ENCODE results near the gene RAB1B. TPM values are rescaled to one million over a fixed set of nuclear protein-coding genes. Genes with fewer than 3 reads are reported as not detected.

RAB1B gene
- total and polyA plus RNA-seq, 9 donors = 54.6 to 140 (median 119) TPM

DNA sequence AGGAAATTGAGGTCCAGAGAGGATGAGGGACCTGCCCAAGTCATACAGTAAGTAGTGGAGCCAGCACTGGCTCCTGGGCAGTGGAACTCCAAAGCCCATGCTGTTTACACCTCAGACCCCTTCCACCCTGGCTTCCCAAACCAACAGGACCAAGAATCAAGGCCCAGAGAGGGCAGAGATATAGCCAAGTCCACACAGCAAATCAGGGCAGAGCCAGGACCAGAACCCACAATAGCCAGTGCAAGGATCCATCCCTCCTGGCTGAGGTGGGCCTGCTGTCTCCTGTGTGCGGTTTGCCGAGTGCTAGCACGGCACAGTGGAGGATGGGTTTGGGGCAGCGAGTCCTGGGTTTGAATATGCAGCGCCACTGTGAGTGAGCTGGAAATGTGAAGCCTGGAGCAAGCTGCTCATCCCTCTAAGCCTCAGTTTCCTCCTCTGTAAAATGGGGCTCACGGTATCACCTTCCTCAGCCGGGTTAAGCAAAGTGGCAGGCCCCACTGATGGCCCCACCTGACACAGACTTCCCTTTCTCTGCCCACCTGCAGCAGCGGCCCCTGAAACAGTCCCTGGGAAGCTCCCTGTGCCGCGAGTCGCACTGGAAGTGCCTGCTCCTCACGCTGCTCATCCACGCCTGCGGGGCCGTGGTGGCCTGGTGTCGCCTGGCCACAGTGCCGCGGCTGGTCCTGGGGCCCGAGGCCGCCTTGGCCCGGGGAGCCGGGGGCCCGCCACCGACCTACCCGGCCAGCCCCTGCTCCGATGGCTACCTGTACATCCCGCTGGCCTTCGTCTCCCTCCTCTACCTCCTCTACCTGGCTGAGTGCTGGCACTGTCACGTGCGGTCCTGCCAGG lies 25.6 kb downstream of the RAB1B start:
- Histone ChIP-seq H3K4me3 (no peak overlapping the region), H3K9me3 (no peaks in the 10 kb centered on the region), H3K36me3 (no peaks in the 10 kb centered on the region), H3K27me3 (no peaks in the 10 kb centered on the region), H3K4me1 (ENCODE audit: insufficient read depth) (peaks cover 8% of the 10 kb centered on the region), H3K27ac (no peak overlapping the region)
- TF ChIP-seq POLR2A (IDR thresholded peaks at IDR 0.05) = no peak
- TF ChIP-seq, protein P1, sequence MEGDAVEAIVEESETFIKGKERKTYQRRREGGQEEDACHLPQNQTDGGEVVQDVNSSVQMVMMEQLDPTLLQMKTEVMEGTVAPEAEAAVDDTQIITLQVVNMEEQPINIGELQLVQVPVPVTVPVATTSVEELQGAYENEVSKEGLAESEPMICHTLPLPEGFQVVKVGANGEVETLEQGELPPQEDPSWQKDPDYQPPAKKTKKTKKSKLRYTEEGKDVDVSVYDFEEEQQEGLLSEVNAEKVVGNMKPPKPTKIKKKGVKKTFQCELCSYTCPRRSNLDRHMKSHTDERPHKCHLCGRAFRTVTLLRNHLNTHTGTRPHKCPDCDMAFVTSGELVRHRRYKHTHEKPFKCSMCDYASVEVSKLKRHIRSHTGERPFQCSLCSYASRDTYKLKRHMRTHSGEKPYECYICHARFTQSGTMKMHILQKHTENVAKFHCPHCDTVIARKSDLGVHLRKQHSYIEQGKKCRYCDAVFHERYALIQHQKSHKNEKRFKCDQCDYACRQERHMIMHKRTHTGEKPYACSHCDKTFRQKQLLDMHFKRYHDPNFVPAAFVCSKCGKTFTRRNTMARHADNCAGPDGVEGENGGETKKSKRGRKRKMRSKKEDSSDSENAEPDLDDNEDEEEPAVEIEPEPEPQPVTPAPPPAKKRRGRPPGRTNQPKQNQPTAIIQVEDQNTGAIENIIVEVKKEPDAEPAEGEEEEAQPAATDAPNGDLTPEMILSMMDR (IDR thresholded peaks at IDR 0.05) = no peak
- no peak for TF ChIP-seq EP300 (IDR thresholded peaks at IDR 0.05)
- WGBS, 3 donors = 76 to 89% (median 87%) methylated on average over 29 to 30 of the region's 30 CpGs
- intact Hi-C loops (cut with DNase I) = no loop called here
- peak in 1 of 5 donors; percentile 17 for DNase-seq

DNA sequence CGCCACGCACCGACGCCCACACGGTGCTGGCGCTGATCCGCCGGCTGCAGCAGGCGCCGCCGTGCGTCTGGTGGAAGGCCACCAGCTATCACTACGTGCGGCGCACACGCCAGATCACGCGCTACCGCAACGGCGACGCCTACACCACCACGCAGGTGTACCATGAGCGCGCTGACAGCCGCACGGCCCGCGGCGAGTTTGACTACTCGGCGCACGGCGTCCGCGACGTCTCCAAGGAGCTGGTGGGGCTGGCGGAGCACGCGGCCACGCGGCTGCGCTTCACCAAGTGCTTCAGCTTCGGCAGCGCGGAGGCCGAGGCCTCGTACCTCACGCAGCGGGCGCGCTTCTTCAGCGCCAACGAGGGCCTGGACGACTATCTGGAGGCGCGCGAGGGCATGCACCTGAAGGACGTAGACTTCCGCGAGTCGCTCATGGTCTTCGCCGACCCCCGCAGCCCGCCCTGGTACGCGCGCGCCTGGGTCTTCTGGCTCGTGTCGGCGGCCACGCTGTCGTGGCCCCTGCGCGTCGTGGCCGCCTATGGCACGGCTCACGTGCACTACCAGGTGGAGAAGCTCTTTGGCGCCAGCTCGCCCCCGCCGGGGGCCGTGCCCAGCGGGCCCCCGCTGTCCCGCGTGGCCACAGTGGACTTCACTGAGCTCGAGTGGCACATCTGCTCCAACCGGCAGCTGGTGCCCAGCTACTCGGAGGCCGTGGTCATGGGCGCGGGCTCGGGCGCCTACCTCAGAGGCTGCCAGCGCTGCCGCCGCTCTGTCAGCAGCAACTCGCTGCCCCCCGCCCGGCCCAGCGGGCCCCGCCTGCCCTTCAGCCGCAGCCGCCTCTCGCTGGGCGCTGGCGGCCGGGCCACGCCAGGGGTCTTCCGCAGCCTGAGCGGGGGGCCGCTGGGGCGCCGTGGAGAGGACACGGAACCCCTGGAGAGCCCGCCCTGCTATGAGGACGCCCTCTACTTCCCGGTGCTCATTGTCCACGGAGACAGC lies 26.5 kb downstream of the RAB1B start:
- intact Hi-C loops (cut with DNase I) = no loop called here
- peak in 1 of 5 donors; percentile 26 for DNase-seq
- 78 to 91% (median 86%) methylated on average over 97 to 123 of the region's 123 CpGs for WGBS, 3 donors
- TF ChIP-seq POLR2A (IDR thresholded peaks at IDR 0.05) = no peak
- TF ChIP-seq EP300 (IDR thresholded peaks at IDR 0.05) = no peak
- TF ChIP-seq, protein P1 (IDR thresholded peaks at IDR 0.05) = no peak
- Histone ChIP-seq H3K4me3 (no peak overlapping the region), H3K27ac (no peak overlapping the region), H3K4me1 (ENCODE audit: insufficient read depth) (peaks cover 4% of the 10 kb centered on the region), H3K36me3 (no peaks in the 10 kb centered on the region), H3K9me3 (no peaks in the 10 kb centered on the region), H3K27me3 (no peaks in the 10 kb centered on the region)

DNA sequence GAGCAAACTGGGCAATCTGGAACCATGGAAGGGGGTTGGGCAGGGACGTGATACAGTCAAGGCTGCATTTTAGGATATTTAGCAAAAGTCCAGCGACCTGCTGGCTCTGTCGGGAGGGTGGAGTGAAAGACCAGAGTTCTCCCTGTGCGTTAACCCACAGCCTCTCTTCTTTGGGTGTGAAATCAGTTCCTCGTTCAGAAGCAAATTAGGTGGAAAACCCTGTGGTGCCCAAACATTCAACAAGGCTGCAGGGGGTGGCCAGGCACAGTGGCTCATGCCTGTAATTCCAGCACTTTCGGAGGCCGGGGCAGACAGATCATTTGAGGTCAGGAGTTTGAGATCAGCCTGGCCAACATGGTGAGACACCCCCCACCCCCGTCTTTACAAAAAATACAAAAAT lies 29.2 kb downstream of the RAB1B start:
- Histone ChIP-seq H3K4me3 (no peak overlapping the region), H3K36me3 (no peaks in the 10 kb centered on the region), H3K4me1 (ENCODE audit: insufficient read depth) (no peaks in the 10 kb centered on the region), H3K9me3 (no peaks in the 10 kb centered on the region), H3K27ac (no peak overlapping the region), H3K27me3 (no peaks in the 10 kb centered on the region)
- 46 to 52% (median 48%) methylated on average over 8 of the region's 8 CpGs for WGBS, 3 donors
- TF ChIP-seq EP300 (IDR thresholded peaks at IDR 0.05) (no peak), POLR2A (IDR thresholded peaks at IDR 0.05) (no peak)
- TF ChIP-seq, protein P1 (IDR thresholded peaks at IDR 0.05) = no peak
- no peak for DNase-seq
- intact Hi-C loops (cut with DNase I) = no loop called here

DNA sequence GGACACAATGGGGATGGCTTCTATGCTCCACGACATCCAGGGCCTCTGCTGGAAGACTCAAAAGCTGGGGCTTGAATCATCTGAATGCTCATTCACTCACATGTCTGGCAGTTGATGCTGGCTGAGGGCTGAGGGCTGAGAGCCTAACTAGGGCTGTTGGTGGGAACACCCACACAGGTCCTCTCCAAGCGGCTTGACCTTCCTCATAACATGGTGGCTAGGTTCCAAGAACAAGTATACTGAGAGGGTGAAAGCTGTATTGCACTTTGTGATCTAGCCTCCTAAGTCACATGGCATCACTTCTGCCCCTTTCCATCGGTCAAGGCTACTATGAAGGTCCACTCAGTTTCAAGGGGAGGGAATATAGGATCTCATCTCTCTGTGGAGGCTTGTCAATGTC lies 30.7 kb downstream of the RAB1B start:
- no peak overlapping the region for H3K4me3 ChIP-seq
- no peak overlapping the region for H3K27ac ChIP-seq
- intact Hi-C loops (cut with DNase I) = no loop called here
- H3K9me3 ChIP-seq = no peaks in the 10 kb centered on the region
- no peak for DNase-seq
- H3K4me1 ChIP-seq (ENCODE audit: insufficient read depth) = no peaks in the 10 kb centered on the region
- no peaks in the 10 kb centered on the region for H3K36me3 ChIP-seq
- TF ChIP-seq, protein P1 (IDR thresholded peaks at IDR 0.05) = no peak
- TF ChIP-seq EP300 (IDR thresholded peaks at IDR 0.05) = no peak
- TF ChIP-seq POLR2A (IDR thresholded peaks at IDR 0.05) = no peak
- H3K27me3 ChIP-seq = no peaks in the 10 kb centered on the region
- 39 to 48% (median 46%) methylated on average over 3 of the region's 3 CpGs for WGBS, 3 donors
